PFSK-1 (cell line): ENCODE measurements around the gene DNAH1.

ENCODE experiments used
- FOXP2 ChIP-seq: optimal IDR thresholded peaks from 2 replicates; pipeline ENCODE3; 2011; ENCODE audit warnings: borderline replicate concordance, control low read depth, inconsistent platforms; ENCODE audit not compliant: insufficient read depth; ENCODE audit errors: extremely low read length, extremely low read depth
- POLR2AphosphoS5 ChIP-seq: IDR thresholded peaks from 2 replicates; pipeline ENCODE4 v1.6.1; 2012; ENCODE audit warnings: low read depth, mild to moderate bottlenecking, control low read depth, low read length, moderate library complexity
- SIN3A ChIP-seq: IDR thresholded peaks from 2 replicates; pipeline ENCODE4 v1.6.1; 2012; ENCODE audit warnings: mild to moderate bottlenecking, low read length, moderate library complexity, borderline replicate concordance; ENCODE audit not compliant: insufficient read depth

DNA sequence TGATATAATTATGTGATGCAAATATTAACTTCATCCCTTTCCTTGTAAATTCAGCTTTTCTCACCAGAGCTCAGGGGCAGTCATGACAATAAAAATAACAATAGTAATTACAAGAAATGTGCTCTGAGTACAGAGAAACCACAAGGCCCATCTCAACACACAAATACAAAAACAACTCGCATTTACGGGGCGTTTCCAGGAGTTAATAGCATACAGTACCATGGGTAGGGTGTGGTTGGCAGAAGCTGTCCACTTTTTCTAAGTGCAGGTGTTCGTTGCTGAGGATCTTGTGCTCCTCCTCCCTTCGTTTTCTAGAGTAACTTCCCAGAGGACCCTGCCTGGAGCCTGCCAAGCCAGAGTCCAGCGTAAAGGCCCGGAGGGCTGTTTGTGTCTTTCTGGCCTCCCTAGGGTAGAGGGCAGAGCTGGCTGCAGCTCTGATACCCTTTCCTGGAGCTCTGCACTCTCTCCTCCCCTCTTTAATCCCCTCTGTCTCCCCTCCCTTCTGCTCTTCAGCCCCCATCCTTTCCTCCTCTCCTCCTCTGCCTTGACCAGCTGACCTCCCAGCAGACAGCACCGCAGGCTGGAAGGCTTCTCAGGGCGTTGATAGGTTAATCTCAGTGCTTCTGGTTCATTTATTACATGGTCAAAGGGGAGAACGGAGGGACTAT, 117.3 kb downstream of the DNAH1 start:
- TF ChIP-seq FOXP2: no peak
- no peak for TF ChIP-seq SIN3A
- TF ChIP-seq POLR2AphosphoS5: no peak
